Kidney epithelial cell (primary cell): ENCODE results near the gene HMCN1. TPM values are rescaled to one million over a fixed set of nuclear protein-coding genes. Genes with fewer than 3 reads are reported as not detected.

ENCODE experiments used
- DNase-seq: peaks from one replicate; pipeline ENCODE4 v3.0.0-alpha.2; 2010; ENCODE audit warnings: low read depth
- H3K27me3 ChIP-seq: 2 replicates; pipeline ENCODE4 v1.6.0; 2011; ENCODE audit warnings: low read length; ENCODE audit not compliant: control insufficient read depth, insufficient read depth
- H3K36me3 ChIP-seq: 2 replicates; pipeline ENCODE4 v1.5.1; 2011; ENCODE audit warnings: low read length; ENCODE audit not compliant: control insufficient read depth, insufficient read depth
- H3K4me3 ChIP-seq: 2 replicates; pipeline ENCODE4 v1.5.1; 2011; ENCODE audit warnings: low read depth, mild to moderate bottlenecking, control low read depth, low read length
- CTCF ChIP-seq: IDR thresholded peaks from 2 replicates; pipeline ENCODE4 v1.5.1; 2011; ENCODE audit warnings: mild to moderate bottlenecking, moderate library complexity, low read length, control low read depth, inconsistent platforms; ENCODE audit not compliant: insufficient read depth, poor library complexity, severe bottlenecking
- total RNA-seq: library from RNA; depleted of rRNA; stranded (reverse); fragments of >200 nt; gene quantifications from 2 replicates; pipeline ENCODE4 v1.2.3, GENCODE V29; 2015

The HMCN1 gene
- total RNA-seq, 1 donor from 2014 or later, result 1.3 TPM

- Histone ChIP-seq H3K36me3 (no peaks in the 10 kb centered on the region), H3K27me3 (no peaks in the 10 kb centered on the region), H3K4me3 (no peak overlapping the region)
- TF ChIP-seq CTCF, result no peak
- no peak for DNase-seq
These were observed 126.7 kb downstream of the HMCN1 start for GRCh38 chr1:185860859-185861258.

DNA sequence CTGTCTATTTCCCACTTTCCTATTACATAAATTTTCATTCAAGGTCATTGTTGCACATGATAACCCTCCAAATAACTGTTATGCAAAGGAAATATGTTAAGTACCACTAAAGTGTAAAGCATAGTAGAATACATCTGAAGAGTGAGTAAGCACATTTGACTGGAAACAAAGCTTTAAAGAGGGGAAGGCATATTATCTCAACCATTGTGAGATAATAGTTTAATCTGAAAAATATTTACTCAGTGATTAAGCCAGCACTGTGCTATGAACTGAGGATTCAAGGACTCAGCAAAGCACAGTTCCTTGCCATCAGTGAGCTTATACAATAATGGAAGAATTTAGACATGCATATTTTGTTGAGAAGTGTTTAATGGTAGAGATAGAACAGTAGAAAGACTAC lies 127.4 kb downstream of the HMCN1 start:
- Histone ChIP-seq H3K27me3 (no peaks in the 10 kb centered on the region), H3K36me3 (no peaks in the 10 kb centered on the region), H3K4me3 (no peak overlapping the region)
- TF ChIP-seq CTCF, result no peak
- DNase-seq, result no peak

DNA sequence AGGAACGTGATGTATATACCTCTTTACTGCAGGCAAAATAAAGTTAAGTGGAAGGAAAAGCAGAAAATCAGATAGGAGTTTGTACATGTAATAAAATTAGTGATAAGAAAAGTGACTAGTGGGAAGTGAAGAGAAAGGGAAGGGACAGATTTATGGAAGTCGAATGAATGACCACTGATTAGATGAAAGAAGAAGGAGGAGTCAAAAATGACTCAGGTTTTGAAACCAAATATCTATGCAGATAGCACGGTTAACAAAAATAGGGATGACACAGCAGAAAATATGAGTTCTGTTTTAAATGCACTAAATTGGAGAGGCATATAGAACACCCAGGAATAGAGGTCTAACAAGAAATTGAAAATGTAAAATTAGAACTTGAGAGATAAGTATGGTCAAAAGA lies 128.0 kb downstream of the HMCN1 start:
- Histone ChIP-seq H3K36me3 (no peaks in the 10 kb centered on the region), H3K4me3 (no peak overlapping the region), H3K27me3 (no peaks in the 10 kb centered on the region)
- TF ChIP-seq CTCF, result no peak
- DNase-seq, result no peak

GRCh38 chr1:185864331-185864730 lies 130.1 kb downstream of the HMCN1 start:
- Histone ChIP-seq H3K27me3 (no peaks in the 10 kb centered on the region), H3K4me3 (no peak overlapping the region), H3K36me3 (no peaks in the 10 kb centered on the region)
- TF ChIP-seq CTCF, result no peak
- no peak for DNase-seq

DNA sequence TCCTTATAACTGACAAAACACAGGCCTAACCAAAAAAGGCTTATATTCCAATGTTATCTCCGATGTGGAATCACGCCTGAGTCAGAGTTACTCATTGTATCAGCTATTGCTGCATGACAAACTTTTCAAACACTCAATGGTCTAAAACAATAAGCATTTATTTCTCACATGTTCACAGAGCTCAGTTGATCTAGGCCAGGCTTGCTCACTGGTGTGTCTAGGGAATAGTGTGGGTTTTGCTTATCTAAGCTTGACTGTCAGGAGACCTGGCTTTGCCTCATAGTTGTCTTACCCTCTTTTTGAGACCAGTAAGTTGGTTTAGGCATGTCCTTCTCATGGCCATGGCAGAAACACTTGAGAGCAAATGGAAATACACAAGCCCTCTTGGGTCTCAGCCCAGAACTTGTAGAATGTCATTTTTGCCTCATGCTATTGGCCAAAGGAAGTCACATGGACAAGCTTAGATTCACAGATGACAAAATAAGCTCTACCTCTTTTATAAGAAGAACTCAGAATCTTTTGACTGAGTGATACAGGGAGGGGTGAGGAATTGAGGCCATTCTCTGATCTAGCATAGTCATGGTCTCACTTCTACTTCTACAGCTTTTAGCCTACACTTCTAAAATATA lies 130.8 kb downstream of the HMCN1 start:
- H3K36me3 ChIP-seq, result no peaks in the 10 kb centered on the region
- no peak for TF ChIP-seq CTCF
- H3K4me3 ChIP-seq, result no peak overlapping the region
- DNase-seq, result peak; percentile 82
- no peaks in the 10 kb centered on the region for H3K27me3 ChIP-seq

- H3K36me3 ChIP-seq, result no peaks in the 10 kb centered on the region
- no peak for DNase-seq
- TF ChIP-seq CTCF, result no peak
These were observed 135.4 kb downstream of the HMCN1 start for GRCh38 chr1:185869590-185869989.

More at GRCh38 chr1:185869590-185869989, 135.4 kb downstream of the HMCN1 start:
- no peak overlapping the region for H3K4me3 ChIP-seq
- no peaks in the 10 kb centered on the region for H3K27me3 ChIP-seq
